ENCODE results near the gene UMODL1.

Gene UMODL1

DNA sequence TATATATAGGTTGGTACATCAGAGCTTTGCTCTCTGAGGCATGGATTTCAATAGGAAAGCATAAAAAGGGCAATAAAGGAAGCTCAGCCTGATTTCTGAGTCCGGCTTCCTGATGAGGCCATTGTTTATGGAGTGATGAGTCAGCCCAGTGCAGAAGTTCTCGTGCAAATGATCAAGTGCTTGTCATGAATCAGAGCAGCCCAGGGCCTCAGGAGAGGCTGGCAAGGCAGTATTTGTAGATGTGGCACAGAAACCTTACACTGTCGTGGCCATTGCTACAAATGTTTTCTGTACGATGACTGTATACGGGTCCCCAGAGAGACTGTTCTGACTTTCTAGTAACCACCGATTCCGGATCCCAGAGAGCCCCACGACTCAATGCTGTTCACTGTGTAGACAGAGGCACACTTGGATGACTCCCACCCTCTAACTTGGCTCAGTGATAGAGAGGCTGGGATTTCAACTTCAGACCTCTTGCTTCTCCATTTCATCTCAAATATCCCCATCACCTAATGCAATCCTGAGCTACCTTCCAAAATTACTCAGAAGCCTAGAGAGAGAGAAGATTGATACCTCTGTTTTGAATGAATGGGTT is 26.8 kb downstream of the UMODL1 start:
- peak; percentile 95 for DNase-seq (ENCODE audit: low spot score)

GRCh38 chr21:42098957-42099505 is 27.9 kb downstream of the UMODL1 start:
- DNase-seq (ENCODE audit: low spot score), result no peak

GRCh38 chr21:42101246-42101645 is 30.1 kb downstream of the UMODL1 start:
- no peak for DNase-seq (ENCODE audit: low spot score)

DNA sequence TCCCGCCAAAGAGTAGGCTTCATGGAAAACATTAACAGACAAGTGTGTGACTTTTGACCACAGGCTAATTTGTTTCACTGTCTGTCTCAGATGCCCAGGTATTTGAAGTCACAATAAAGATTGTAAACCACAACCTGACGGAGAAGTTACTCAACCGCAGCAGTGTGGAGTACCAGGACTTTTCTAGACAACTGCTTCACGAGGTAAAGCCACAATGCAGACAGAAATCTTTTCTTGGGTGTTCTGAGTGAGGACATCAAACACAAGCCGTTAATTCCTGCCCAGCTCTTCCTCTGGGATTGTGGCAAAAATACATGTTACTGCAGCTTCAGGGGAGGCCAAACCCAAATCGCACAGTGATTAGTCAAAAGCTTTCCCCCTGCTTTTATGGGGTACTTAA is 31.0 kb downstream of the UMODL1 start:
- DNase-seq (ENCODE audit: low spot score), result no peak

DNA sequence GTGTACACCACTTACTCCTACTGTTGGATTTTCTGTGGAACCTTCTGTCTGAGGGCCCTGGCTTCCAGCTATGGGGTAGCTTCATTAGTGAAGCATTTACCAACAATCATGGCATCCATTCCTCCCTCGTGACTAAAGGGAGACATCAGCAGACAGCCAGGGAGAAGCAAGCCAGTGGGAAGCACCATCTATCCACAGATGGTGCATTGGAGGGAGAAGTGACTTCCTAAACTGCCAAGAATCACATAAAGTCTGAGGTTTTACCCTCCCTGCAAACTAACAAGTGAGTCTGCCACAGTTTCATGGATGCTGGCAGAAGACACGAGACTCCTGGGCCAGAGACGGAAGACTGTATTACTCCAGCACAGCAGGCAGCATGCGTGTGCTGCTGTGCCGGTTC is 31.4 kb downstream of the UMODL1 start:
- DNase-seq (ENCODE audit: low spot score), result no peak

- no peak for DNase-seq (ENCODE audit: low spot score)
Observed at GRCh38 chr21:42102991-42103390, 31.9 kb downstream of the UMODL1 start.

GRCh38 chr21:42103843-42104242 is 32.7 kb downstream of the UMODL1 start:
- no peak for DNase-seq (ENCODE audit: low spot score)

- DNase-seq (ENCODE audit: low spot score), result no peak
Observed at GRCh38 chr21:42105476-42106315, 34.6 kb downstream of the UMODL1 start.

DNA sequence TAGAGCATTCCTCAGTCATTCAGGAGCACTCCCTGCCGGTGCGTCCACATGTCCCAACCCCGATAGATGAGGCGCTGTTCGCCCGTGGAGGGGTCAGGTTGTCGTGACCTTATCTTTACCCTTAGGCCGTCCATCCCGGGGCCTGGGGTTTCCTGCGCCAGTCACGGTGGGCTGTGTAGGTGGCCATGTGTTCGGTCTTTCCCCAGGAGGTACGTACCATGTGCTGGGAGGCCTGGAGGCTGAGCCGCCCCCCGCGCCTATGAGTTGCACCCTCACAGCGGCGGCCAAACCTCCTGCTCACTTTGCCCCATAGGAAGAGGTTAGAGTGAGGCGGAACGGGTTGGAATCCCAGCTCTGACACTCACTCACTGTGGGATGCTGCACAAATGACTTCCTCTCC is 35.3 kb downstream of the UMODL1 start:
- DNase-seq (ENCODE audit: low spot score), result no peak

DNA sequence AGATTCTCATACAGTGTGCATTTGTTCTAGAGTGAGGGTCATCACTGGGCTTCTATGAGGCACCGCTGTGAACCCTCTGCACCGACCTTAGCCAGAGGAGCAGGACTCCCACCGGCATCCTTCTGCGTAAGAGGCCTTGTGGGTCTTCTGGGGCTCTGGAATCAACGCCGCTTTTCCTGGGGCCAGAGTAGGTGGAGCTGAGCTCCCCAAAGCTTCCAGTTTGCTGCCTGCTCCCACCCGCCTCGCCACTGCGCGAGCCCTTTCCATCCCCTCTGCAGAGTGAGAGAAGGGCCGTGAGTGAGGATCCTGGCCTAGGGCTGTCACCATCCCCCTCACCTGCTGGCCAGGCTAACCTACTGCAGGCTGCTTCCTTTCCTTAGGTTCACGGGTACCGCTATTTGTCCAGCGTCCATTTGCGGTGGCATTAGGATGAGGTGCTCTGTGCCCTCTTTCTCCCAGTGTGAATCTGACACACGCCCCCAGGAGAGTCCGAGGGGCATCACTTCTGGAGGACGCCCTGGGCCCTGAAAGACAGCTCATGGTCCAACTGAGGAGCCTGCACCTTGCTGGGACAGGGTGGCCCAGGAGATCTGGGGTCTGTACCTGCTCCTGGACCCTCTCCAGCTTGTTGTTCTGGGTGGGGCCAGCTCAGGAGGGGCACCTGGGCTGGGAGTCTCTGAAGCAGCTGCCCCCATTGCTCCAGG is 36.2 kb downstream of the UMODL1 start:
- no peak for DNase-seq (ENCODE audit: low spot score)

GRCh38 chr21:42107881-42108553 is 36.9 kb downstream of the UMODL1 start:
- peak; percentile 93 for DNase-seq (ENCODE audit: low spot score)

- no peak for DNase-seq (ENCODE audit: low spot score)
Observed at GRCh38 chr21:42108554-42109340, 37.6 kb downstream of the UMODL1 start.

DNA sequence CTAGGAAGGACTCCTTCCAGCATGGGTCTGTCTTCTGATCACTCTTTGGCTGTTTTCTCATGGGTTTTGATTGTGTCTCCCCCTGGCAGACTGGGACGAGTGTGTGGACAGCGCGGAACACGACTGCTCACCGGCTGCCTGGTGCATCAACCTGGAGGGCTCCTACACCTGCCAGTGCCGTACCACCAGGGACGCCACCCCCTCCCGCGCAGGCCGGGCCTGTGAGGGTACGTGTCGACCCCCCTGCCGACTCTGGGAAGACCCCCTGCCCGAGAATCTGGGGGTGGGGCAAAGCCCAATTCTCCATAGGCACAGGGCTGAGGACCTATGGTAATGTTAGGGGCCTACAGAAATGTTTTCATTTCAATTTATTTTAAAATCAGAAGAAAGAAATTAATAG is 38.4 kb downstream of the UMODL1 start:
- no peak for DNase-seq (ENCODE audit: low spot score)

DNA sequence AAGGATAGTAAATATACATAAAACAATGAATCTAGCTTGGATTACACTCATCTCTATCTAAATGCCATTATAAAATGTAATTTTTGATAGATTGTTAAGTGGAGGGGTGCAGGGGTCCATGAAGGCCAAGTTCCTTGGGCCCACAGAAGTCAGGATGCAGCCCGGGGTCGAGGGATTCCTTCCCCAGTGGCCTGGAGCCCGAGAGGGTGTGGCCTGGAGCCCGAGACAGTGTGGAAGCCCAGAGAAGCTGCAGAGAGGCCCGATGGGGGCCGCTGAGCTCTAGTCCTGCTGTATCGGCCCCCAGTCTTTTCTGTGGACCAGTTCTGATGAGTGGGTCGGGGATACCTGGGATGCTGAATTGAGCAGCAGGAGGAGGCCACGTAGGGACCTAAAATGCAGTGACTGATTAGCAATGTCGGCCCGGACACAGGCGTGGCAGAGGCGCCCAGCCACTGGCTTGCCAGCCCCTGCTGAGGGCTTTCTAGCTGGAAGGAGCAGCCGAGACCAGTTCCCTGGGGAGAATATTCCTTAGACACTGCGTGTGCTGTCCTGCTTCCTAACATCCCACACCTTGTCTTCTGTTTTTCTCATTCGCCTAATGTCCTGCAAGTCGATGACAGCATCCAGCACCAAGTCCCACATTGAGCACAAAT is 38.9 kb downstream of the UMODL1 start:
- no peak for DNase-seq (ENCODE audit: low spot score)

DNA sequence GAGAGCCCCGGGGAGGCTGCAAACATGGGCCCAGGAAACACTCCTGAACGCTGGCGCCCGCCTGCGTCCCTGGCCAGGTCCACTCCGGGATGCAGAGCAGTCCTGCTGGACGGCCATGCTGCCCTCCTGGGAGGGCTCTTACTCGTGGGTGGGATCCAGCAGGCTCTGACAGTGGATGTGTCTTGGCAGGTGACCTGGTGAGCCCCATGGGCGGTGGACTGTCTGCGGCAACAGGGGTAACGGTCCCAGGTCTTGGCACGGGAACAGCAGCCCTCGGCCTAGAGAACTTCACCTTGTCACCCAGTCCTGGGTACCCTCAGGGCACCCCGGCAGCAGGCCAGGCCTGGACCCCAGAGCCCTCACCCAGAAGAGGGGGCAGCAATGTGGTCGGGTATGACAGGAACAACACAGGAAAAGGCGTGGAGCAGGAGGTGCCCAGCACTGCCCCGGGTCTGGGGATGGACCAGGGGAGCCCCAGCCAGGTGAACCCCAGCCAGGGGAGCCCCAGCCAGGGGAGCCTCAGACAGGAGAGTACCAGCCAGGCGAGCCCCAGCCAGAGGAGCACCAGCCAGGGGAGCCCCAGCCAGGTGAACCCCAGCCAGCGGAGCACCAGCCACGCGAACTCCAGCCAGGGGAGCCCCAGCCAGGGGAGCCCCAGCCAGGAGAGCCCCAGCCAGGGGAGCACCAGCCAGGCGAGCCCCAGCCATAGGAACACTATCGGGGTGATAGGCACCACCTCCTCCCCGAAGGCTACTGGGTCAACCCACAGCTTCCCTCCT is 39.8 kb downstream of the UMODL1 start:
- DNase-seq (ENCODE audit: low spot score), result no peak

DNA sequence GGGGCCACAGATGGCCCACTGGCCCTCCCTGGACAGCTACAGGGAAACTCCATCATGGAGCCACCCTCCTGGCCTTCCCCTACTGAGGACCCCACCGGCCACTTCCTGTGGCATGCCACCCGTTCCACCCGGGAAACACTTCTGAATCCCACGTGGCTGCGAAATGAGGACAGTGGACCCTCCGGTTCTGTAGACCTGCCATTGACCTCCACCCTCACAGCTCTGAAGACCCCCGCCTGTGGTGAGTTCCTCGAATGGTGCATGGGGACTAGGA is 40.3 kb downstream of the UMODL1 start:
- DNase-seq (ENCODE audit: low spot score), result no peak

GRCh38 chr21:42111811-42112210 is 40.7 kb downstream of the UMODL1 start:
- DNase-seq (ENCODE audit: low spot score), result no peak

GRCh38 chr21:42112238-42112637 is 41.1 kb downstream of the UMODL1 start:
- DNase-seq (ENCODE audit: low spot score), result no peak

DNA sequence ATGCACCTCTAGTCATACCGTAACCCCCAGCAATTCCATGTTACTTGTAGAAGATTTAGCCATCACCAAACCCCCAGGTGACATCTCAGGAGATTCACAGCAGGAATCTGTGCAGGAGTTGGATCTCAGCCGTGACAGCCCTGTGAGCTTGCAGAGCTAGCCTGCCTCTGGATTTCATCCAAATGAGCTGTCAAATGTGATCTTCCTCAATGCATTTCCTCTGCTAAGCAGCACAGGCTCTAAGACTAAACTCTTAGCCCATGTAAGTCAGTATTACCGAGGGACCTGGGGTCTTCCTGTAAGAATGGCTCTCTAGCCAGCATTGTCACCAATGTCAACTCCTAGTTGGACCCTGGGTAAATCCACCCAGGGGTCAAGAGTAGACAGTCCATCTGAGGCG is 41.7 kb downstream of the UMODL1 start:
- no peak for DNase-seq (ENCODE audit: low spot score)

- DNase-seq (ENCODE audit: low spot score), result peak; percentile 36
Observed at GRCh38 chr21:42113926-42114409, 42.9 kb downstream of the UMODL1 start.
